ENCODE results near the gene CHD3. TPM values are rescaled to one million over a fixed set of nuclear protein-coding genes. Genes with fewer than 3 reads are reported as not detected.
A peak's percentile ranks its signal among the peaks of the same experiment; 100 is the strongest.

The CHD3 gene
- total and polyA plus RNA-seq, 2 of the 13 experiments (the other 11 are each of a cell fraction or from before 2014, with no cell fraction given): 2.7 to 3.7 TPM

- TF ChIP-seq CREB1 (IDR thresholded peaks at IDR 0.05) (no peak), CREB1 (CRISPR knock-in tag; IDR thresholded peaks at IDR 0.05) (no peak), TFE3 (CRISPR knock-in tag; IDR thresholded peaks at IDR 0.05) (no peak; the same call in 1 of the 2 replicates), GTF3A (CRISPR knock-in tag; conservative IDR thresholded peaks at IDR 0.05) (no peak), MTA3 (CRISPR knock-in tag; IDR thresholded peaks at IDR 0.05) (no peak), ZNF576 (CRISPR knock-in tag; IDR thresholded peaks at IDR 0.05) (no peak), ZNF343 (CRISPR knock-in tag; IDR thresholded peaks at IDR 0.05) (no peak), ZNF781 (CRISPR knock-in tag; IDR thresholded peaks at IDR 0.05; ENCODE audit: borderline replicate concordance, not compliant biosample characterization) (no peak), UBTF (CRISPR knock-in tag; IDR thresholded peaks at IDR 0.05) (no peak), NFYC (CRISPR knock-in tag; IDR thresholded peaks at IDR 0.05) (no peak), ZNF318 (CRISPR knock-in tag; IDR thresholded peaks at IDR 0.05) (no peak), ZFY (CRISPR knock-in tag; IDR thresholded peaks at IDR 0.05) (no peak), ZNF768 (CRISPR knock-in tag; IDR thresholded peaks at IDR 0.05) (no peak), BCL6 (CRISPR knock-in tag; IDR thresholded peaks at IDR 0.05) (0 out of 2 replicates have a peak, but pooled peaks have one; percentile 1), PTBP1 (IDR thresholded peaks at IDR 0.05; ENCODE audit: low read depth, low read length, poor library complexity, severe bottlenecking) (no peak), ZEB1 (IDR thresholded peaks at IDR 0.05; ENCODE audit: insufficient replicate concordance, low read depth) (no peak), CCDC6 (CRISPR knock-in tag; IDR thresholded peaks at IDR 0.05) (peak; percentile 58; the same call in 1 of the 2 replicates)
These were observed 46.0 kb upstream of the CHD3 start (continued) for GRCh38 chr17:7842380-7843256.
